Prostate gland (tissue), 2 donors: Measurements from ENCODE around the gene GPRIN2.
"Not testable (repeated sequence)": the region's sequence is repeated elsewhere in the genome, so short reads cannot be mapped to it uniquely, and the experiment has no call there.

Experiments
- POLR2A ChIP-seq: fragments of 450-650 bp; IDR thresholded peaks from one replicate; pipeline ENCODE4 v1.6.1; 2016; ENCODE audit warnings: antibody characterized with exemption, mild to moderate bottlenecking
- POLR2AphosphoS5 ChIP-seq: sonication (generic); formaldehyde crosslinking; IDR thresholded peaks from one replicate; pipeline ENCODE4 v1.6.1; 2017; ENCODE audit warnings: antibody characterized with exemption
- TF ChIP-seq, protein P1 (sequence below), 4 experiments: fragments of 200-600 bp in 2 of 4; fragments of 450-650 bp in 2 of 4; sonication (generic) in 2 of 4; IDR thresholded peaks; 1 replicate in 3 of 4; 2 replicates in 1 of 4; pipeline ENCODE4 v1.5.1; 2016 to 2019; ENCODE audit warnings: antibody characterized with exemption in 4 of 4, mild to moderate bottlenecking in 2 of 4, moderate library complexity in 2 of 4

DNA sequence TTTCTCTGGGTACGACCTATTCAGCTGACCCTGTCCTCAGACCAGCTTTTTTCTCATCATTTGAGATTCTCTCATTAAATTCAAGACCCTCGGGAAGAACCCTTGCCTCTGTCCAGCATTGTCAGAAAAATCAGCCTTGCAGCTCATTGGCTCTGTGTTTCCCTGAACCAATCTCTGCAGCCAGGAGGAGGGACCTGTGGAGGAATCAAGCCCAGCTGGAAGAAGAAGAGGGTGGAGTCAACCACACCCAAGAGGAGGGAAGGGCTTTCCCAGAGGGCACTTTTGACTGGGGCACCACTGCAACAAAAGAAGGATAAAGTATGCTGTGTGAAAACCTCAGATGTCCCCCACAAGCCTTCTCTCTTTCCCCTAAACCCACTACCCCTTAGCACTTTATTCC is 14.2 kb upstream of the GPRIN2 start:
- TF ChIP-seq, protein P1, sequence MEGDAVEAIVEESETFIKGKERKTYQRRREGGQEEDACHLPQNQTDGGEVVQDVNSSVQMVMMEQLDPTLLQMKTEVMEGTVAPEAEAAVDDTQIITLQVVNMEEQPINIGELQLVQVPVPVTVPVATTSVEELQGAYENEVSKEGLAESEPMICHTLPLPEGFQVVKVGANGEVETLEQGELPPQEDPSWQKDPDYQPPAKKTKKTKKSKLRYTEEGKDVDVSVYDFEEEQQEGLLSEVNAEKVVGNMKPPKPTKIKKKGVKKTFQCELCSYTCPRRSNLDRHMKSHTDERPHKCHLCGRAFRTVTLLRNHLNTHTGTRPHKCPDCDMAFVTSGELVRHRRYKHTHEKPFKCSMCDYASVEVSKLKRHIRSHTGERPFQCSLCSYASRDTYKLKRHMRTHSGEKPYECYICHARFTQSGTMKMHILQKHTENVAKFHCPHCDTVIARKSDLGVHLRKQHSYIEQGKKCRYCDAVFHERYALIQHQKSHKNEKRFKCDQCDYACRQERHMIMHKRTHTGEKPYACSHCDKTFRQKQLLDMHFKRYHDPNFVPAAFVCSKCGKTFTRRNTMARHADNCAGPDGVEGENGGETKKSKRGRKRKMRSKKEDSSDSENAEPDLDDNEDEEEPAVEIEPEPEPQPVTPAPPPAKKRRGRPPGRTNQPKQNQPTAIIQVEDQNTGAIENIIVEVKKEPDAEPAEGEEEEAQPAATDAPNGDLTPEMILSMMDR (IDR thresholded peaks at IDR 0.05) = not testable (repeated sequence)
- not testable (repeated sequence) for TF ChIP-seq POLR2A, POLR2AphosphoS5
